RWPE2 (cell line): ENCODE data around the gene CLIP1.

Experiments
- ATAC-seq: fragments of 200-7000 bp; cut with Tn5 transposase; 3 replicates; pipeline ENCODE4 v1.9.1; 2021; ENCODE audit warnings: low read depth
- DNase-seq: peaks from one replicate; pipeline ENCODE4 v3.0.0-alpha.2; 2020; ENCODE audit warnings: low spot score
- H3K27ac ChIP-seq: fragments of 450-650 bp; 2 replicates; pipeline ENCODE4 v1.5.1; 2017; ENCODE audit warnings: mild to moderate bottlenecking; ENCODE audit not compliant: poor library complexity, severe bottlenecking
- H3K27me3 ChIP-seq: fragments of 250-450 bp; sonication (Bioruptor Pico); 2 replicates; pipeline ENCODE4 v1.5.1; 2021; ENCODE audit warnings: mild to moderate bottlenecking, moderate library complexity; ENCODE audit not compliant: insufficient read depth, poor library complexity, severe bottlenecking
- H3K36me3 ChIP-seq: fragments of 250-450 bp; sonication (Bioruptor Pico); 2 replicates; pipeline ENCODE4 v1.5.1; 2020; ENCODE audit warnings: low read depth, mild to moderate bottlenecking, moderate library complexity
- H3K4me1 ChIP-seq: fragments of 250-450 bp; sonication (Bioruptor Pico); 2 replicates; pipeline ENCODE4 v1.5.1; 2021; ENCODE audit warnings: mild to moderate bottlenecking, moderate library complexity; ENCODE audit not compliant: insufficient read depth, poor library complexity, severe bottlenecking
- H3K4me3 ChIP-seq: fragments of 250-450 bp; sonication (Bioruptor Pico); 2 replicates; pipeline ENCODE4 v1.5.1; 2021; ENCODE audit warnings: mild to moderate bottlenecking, moderate library complexity; ENCODE audit not compliant: severe bottlenecking
- H3K9me3 ChIP-seq: fragments of 250-450 bp; sonication (Bioruptor Pico); 2 replicates; pipeline ENCODE4 v1.5.1; 2021; ENCODE audit warnings: mild to moderate bottlenecking, moderate library complexity; ENCODE audit not compliant: severe bottlenecking
- CTCF ChIP-seq: fragments of 450-650 bp; IDR thresholded peaks from one replicate; pipeline ENCODE4 v1.5.1; 2017; ENCODE audit warnings: mild to moderate bottlenecking, moderate library complexity; ENCODE audit not compliant: poor library complexity, severe bottlenecking

The CLIP1 gene

DNA sequence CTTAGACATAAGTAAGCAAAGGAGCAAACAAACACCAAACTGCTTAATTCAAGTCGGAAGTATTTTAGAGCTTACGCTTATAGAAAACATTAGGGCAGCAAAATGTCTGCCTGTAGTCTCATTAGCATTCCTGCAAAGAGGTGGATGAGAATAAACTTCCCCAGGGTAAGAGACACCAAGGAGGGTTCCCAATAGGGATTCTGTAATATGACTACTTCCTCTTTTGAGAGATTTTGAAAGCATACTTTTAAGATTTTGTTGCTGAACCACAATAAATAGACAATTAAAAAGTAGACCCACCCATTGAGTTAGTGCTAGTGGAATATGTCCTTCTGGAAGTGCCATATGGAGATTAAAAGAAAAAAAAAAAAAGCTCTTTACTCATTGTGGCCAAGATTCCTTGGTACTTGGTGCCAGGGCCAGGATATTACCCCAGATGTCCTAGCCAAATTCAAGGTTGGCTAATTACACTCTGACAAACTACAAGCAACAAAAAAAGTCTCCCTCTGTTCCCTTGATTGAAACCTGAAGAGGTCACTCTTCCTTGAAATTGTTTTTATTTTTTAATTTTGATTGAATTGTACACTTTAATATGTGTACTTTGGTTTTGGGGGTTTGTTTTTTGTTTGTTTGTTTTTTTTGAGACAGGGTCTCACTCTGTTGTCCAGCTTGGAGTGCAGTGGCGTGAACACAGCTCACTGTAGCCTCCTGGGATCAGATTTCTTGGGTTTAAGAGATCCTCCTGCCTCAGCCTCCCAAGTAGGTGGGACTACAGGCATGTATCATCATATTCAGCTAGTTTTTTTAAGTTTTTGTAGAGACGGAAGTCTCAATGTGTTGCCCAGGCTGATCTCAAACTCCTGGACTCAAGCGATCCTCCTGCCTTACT, 8.7 kb downstream of the CLIP1 start:
- no peaks in the 10 kb centered on the region for H3K9me3 ChIP-seq
- no peak for TF ChIP-seq CTCF
- DNase-seq (no peak), ATAC-seq (peak; percentile 44; the same call in 1 of the 3 replicates)
- peaks cover 8% of the 10 kb centered on the region for H3K4me1 ChIP-seq
- peaks cover 34% of the 10 kb centered on the region for H3K36me3 ChIP-seq
- H3K4me3 ChIP-seq: no peak overlapping the region
- no peaks in the 10 kb centered on the region for H3K27me3 ChIP-seq
- peak overlapping the region; percentile 20 for H3K27ac ChIP-seq

GRCh38 chr12:122412851-122413433, 9.5 kb downstream of the CLIP1 start:
- Histone ChIP-seq H3K9me3 (no peaks in the 10 kb centered on the region), H3K27ac (peak overlapping the region; percentile 20), H3K36me3 (peaks cover 34% of the 10 kb centered on the region), H3K4me3 (no peak overlapping the region), H3K27me3 (no peaks in the 10 kb centered on the region), H3K4me1 (peaks cover 8% of the 10 kb centered on the region)
- TF ChIP-seq CTCF: no peak
- ATAC-seq: no peak
- DNase-seq: no peak

DNA sequence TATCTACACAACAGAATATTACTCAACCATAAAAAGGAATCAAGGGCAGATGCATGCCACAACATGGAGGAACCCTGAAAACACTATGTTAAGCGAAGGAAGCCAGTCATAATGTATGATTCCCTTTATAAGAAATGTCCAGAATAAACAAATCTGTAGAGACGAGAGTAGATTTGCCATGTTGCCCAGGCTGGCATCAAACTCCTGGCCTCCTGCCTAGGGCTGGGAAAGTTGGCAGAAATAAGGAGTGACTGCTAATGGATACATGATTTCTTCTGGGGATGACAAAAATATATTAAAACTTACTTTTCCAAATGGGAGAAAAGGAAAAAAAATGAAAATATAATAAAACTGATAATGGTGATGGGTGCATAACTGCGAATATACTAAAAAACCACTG, 10.9 kb downstream of the CLIP1 start:
- DNase-seq (no peak), ATAC-seq (no peak)
- Histone ChIP-seq H3K27me3 (no peaks in the 10 kb centered on the region), H3K4me1 (peaks cover 16% of the 10 kb centered on the region), H3K27ac (no peak overlapping the region), H3K4me3 (no peak overlapping the region), H3K36me3 (peaks cover 33% of the 10 kb centered on the region), H3K9me3 (no peaks in the 10 kb centered on the region)
- no peak for TF ChIP-seq CTCF

- peak overlapping the region; percentile 14 for H3K27ac ChIP-seq
- no peak for ATAC-seq
- TF ChIP-seq CTCF: no peak
Observed at GRCh38 chr12:122407208-122407607, 15.3 kb downstream of the CLIP1 start.

More at GRCh38 chr12:122407208-122407607, 15.3 kb downstream of the CLIP1 start:
- H3K36me3 ChIP-seq: peaks cover 21% of the 10 kb centered on the region
- no peak overlapping the region for H3K4me3 ChIP-seq
- no peaks in the 10 kb centered on the region for H3K9me3 ChIP-seq
- no peaks in the 10 kb centered on the region for H3K27me3 ChIP-seq
- DNase-seq: no peak
- H3K4me1 ChIP-seq: peaks cover 22% of the 10 kb centered on the region
